ENCODE data around the gene ADAM12.

DNA sequence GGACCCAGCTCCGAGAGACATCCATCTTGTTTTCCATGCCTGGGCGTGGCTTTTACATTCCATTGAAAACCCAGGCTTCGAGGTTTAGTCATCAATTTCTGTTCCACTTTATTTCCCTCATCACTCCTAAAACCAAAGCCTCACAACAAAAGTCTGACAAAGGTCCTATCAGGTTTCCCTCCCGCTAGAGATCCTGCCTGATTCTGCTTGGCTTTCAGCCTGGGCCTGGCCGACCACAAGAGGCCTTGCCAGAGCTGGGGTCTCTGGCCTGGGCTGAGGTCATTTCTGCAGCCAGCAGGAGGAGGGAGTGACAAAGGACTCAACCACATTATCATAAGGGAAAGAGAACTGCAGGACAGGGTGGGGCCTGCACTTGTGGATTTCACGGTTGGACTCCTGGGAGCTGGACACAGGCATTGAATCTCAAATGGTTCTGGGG is 324.9 kb downstream of the ADAM12 start:
- TF ChIP-seq, protein P1, sequence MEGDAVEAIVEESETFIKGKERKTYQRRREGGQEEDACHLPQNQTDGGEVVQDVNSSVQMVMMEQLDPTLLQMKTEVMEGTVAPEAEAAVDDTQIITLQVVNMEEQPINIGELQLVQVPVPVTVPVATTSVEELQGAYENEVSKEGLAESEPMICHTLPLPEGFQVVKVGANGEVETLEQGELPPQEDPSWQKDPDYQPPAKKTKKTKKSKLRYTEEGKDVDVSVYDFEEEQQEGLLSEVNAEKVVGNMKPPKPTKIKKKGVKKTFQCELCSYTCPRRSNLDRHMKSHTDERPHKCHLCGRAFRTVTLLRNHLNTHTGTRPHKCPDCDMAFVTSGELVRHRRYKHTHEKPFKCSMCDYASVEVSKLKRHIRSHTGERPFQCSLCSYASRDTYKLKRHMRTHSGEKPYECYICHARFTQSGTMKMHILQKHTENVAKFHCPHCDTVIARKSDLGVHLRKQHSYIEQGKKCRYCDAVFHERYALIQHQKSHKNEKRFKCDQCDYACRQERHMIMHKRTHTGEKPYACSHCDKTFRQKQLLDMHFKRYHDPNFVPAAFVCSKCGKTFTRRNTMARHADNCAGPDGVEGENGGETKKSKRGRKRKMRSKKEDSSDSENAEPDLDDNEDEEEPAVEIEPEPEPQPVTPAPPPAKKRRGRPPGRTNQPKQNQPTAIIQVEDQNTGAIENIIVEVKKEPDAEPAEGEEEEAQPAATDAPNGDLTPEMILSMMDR (IDR thresholded peaks at IDR 0.05; ENCODE audit: low read depth, low read length, poor library complexity, severe bottlenecking), result no peak
- TF ChIP-seq EZH2phosphoT487 (IDR thresholded peaks at IDR 0.05; ENCODE audit: borderline replicate concordance, low read length), result no peak

All from DOHH2 (cell line).